ENCODE results near the gene TMEM184A. TPM values are rescaled to one million over a fixed set of nuclear protein-coding genes. Genes with fewer than 3 reads are reported as not detected.

The TMEM184A gene
- total RNA-seq, 1 experiment from 2014 or later, result 16.5 TPM

GRCh38 chr7:1531263-1531978 lies 24.6 kb downstream of the TMEM184A start:
- intact Hi-C loops (cut with micrococcal nuclease; ENCODE audit: unreplicated experiment), result no loop called here
- Histone ChIP-seq H3K9me3 (no peaks in the 10 kb centered on the region), H3K4me3 (ENCODE audit: low read depth, low read length) (peak overlapping the region; percentile 71), H3K4me1 (peaks cover 41% of the 10 kb centered on the region), H3K36me3 (ENCODE audit: control insufficient read depth, insufficient read depth, low read length) (no peaks in the 10 kb centered on the region; the same call in 1 of the 2 replicates), H3K27me3 (replicated peaks; ENCODE audit: control insufficient read depth, insufficient read depth, low read length) (no peaks in the 10 kb centered on the region)
- peaks cover 11% of the 10 kb centered on the region for H3K4me1 Mint-ChIP-seq (ENCODE audit: low read depth, unreplicated experiment)
- POLR2A ChIA-PET, result interaction anchor here (0.6 kb wide), 1 partner anchor 122 kb away, joined by 7 read pairs; no protein-coding TSS in a partner anchor
- peaks cover 31% of the 10 kb centered on the region for H3K36me3 Mint-ChIP-seq (ENCODE audit: insufficient read depth, unreplicated experiment)
- CTCF ChIA-PET, result no interaction called here
- peak overlapping the region; percentile 92 for H3K4me3 Mint-ChIP-seq (ENCODE audit: unreplicated experiment)
- H3K27ac Mint-ChIP-seq (ENCODE audit: unreplicated experiment), result peak overlapping the region; percentile 95
- no peak for DNase-seq
- no peaks in the 10 kb centered on the region for H3K9me3 Mint-ChIP-seq (ENCODE audit: unreplicated experiment)
- BruUV-seq (replicated peaks), result no TSS peak
- H3K27me3 Mint-ChIP-seq (ENCODE audit: insufficient read depth, unreplicated experiment), result no peaks in the 10 kb centered on the region
- no peak for TF ChIP-seq CTCF (IDR thresholded peaks at IDR 0.05; ENCODE audit: insufficient read depth in 1 of 2, low read depth in 1 of 2, low read length in 1 of 2, severe bottlenecking in 1 of 2, unreplicated experiment in 1 of 2)

- Histone ChIP-seq H3K36me3 (ENCODE audit: control insufficient read depth, insufficient read depth, low read length) (no peaks in the 10 kb centered on the region; the same call in 1 of the 2 replicates), H3K4me3 (ENCODE audit: low read depth, low read length) (peak overlapping the region; percentile 71), H3K27me3 (replicated peaks; ENCODE audit: control insufficient read depth, insufficient read depth, low read length) (no peaks in the 10 kb centered on the region), H3K9me3 (no peaks in the 10 kb centered on the region), H3K4me1 (peaks cover 36% of the 10 kb centered on the region)
- Mint-ChIP-seq H3K4me3 (ENCODE audit: unreplicated experiment) (peak overlapping the region; percentile 92), H3K36me3 (ENCODE audit: insufficient read depth, unreplicated experiment) (peaks cover 31% of the 10 kb centered on the region), H3K27ac (ENCODE audit: unreplicated experiment) (no peak overlapping the region), H3K4me1 (ENCODE audit: low read depth, unreplicated experiment) (peaks cover 11% of the 10 kb centered on the region), H3K27me3 (ENCODE audit: insufficient read depth, unreplicated experiment) (no peaks in the 10 kb centered on the region), H3K9me3 (ENCODE audit: unreplicated experiment) (no peaks in the 10 kb centered on the region)
- TF ChIP-seq CTCF (IDR thresholded peaks at IDR 0.05; ENCODE audit: insufficient read depth in 1 of 2, low read depth in 1 of 2, low read length in 1 of 2, severe bottlenecking in 1 of 2, unreplicated experiment in 1 of 2), result no peak
- intact Hi-C loops (cut with micrococcal nuclease; ENCODE audit: unreplicated experiment), result no loop called here
- ChIA-PET POLR2A (interaction anchor here (0.6 kb wide), 1 partner anchor 121 kb away, joined by 7 read pairs; no protein-coding TSS in a partner anchor), CTCF (no interaction called here)
- no TSS peak for BruUV-seq (replicated peaks)
- no peak for DNase-seq
Measured at GRCh38 chr7:1530946-1531262, 25.1 kb downstream of the TMEM184A start.

GRCh38 chr7:1529383-1530116 lies 26.5 kb downstream of the TMEM184A start:
- no peaks in the 10 kb centered on the region for H3K36me3 ChIP-seq (ENCODE audit: control insufficient read depth, insufficient read depth, low read length)
- no TSS peak for BruUV-seq (replicated peaks)
- Mint-ChIP-seq H3K9me3 (ENCODE audit: unreplicated experiment) (no peaks in the 10 kb centered on the region), H3K27ac (ENCODE audit: unreplicated experiment) (peak overlapping the region; percentile 67), H3K4me3 (ENCODE audit: unreplicated experiment) (peak overlapping the region; percentile 65), H3K4me1 (ENCODE audit: low read depth, unreplicated experiment) (peaks cover 11% of the 10 kb centered on the region), H3K36me3 (ENCODE audit: insufficient read depth, unreplicated experiment) (peaks cover 23% of the 10 kb centered on the region), H3K27me3 (ENCODE audit: insufficient read depth, unreplicated experiment) (no peaks in the 10 kb centered on the region)
- H3K4me1 ChIP-seq, result peaks cover 30% of the 10 kb centered on the region
- intact Hi-C loops (cut with micrococcal nuclease; ENCODE audit: unreplicated experiment), result no loop called here
- no peaks in the 10 kb centered on the region for H3K9me3 ChIP-seq
- ChIA-PET CTCF (no interaction called here), POLR2A (no interaction called here)
- H3K27me3 ChIP-seq (replicated peaks; ENCODE audit: control insufficient read depth, insufficient read depth, low read length), result no peaks in the 10 kb centered on the region
- no peak for TF ChIP-seq CTCF (IDR thresholded peaks at IDR 0.05; ENCODE audit: insufficient read depth in 1 of 2, low read depth in 1 of 2, low read length in 1 of 2, severe bottlenecking in 1 of 2, unreplicated experiment in 1 of 2)
- DNase-seq, result no peak
- peak overlapping the region; percentile 71; the same call in 1 of the 2 replicates for H3K4me3 ChIP-seq (ENCODE audit: low read depth, low read length)

Data from Caco-2 (cell line).